Measurements from ENCODE around the gene TMEM59. TPM values are rescaled to one million over a fixed set of nuclear protein-coding genes. Genes with fewer than 3 reads are reported as not detected.

Gene TMEM59
- total RNA-seq, 1 experiment from 2014 or later, result 255 TPM

DNA sequence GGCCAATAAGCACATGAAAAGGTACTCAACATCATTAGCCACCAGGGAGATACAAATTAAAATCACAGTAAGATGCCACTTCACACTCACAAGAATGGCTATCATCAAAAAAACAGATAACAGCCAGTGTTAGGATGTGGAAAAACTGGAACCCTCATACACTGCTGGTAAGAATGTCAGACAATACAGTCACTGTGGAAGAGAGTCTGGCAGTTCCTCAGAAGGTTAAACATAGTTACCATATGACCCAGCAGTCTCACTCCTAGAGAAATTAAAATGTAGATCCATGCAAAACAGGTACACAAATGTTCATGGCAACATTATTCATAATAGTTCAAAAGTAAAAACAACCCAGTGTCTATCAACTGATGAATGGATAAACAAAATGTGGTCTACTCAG is 68.3 kb downstream of the TMEM59 start:
- no peak for DNase-seq (ENCODE audit: low spot score)

GRCh38 chr1:53982763-53983104 is 70.3 kb downstream of the TMEM59 start:
- peak; percentile 65 for DNase-seq (ENCODE audit: low spot score)

- peak; percentile 11 for DNase-seq (ENCODE audit: low spot score)
These were observed 70.8 kb downstream of the TMEM59 start for GRCh38 chr1:53982034-53982762.

DNA sequence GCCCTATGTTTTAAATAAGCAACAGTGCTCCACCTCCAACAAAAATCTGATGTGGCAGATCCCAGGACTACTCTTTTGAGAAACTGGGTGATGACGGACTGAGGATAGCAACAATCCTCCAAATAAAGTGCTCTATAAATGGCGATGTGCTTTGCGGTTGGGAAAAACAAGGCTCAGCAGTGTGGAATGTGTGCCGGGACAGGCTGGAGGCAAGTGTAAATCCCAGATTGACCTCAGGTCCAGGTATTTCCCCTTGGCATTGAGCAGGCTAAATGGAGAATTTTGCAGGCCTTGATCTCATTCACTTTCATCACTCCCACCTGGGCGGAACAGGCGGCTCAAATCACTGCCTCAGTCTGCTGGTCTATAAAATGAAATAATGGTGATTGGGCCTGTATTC is 71.8 kb downstream of the TMEM59 start:
- no peak for DNase-seq (ENCODE audit: low spot score)

GRCh38 chr1:53979712-53980450 is 73.1 kb downstream of the TMEM59 start:
- no peak for DNase-seq (ENCODE audit: low spot score)

Small RNA genes within 50 kb of the gene (small RNA-seq; reads per million reads assigned to genes)
- not detected for gene AL353898.1
- gene AL353898.2, result not detected

Other genes with a start within 250 kb of the TMEM59 start
- gene NDC1, start 214.9 kb downstream of the TMEM59 start, total RNA-seq (2014; rRNA removed; shearing (Covaris generic)), result 28.8 and 29.5 TPM in 2 replicates
- 8.5 and 11.2 TPM in 2 replicates for gene YIPF1, start 163.4 kb downstream of the TMEM59 start, total RNA-seq (2014; rRNA removed; shearing (Covaris generic))
- not detected in 2 replicates for gene DIO1, start 159.0 kb downstream of the TMEM59 start, total RNA-seq (2014; rRNA removed; shearing (Covaris generic))
- gene IFT25, start 107.5 kb downstream of the TMEM59 start, total RNA-seq (2014; rRNA removed; shearing (Covaris generic)), result 29.1 and 31.7 TPM in 2 replicates
- gene LRRC42, start 106.9 kb downstream of the TMEM59 start, total RNA-seq (2014; rRNA removed; shearing (Covaris generic)), result 32.6 and 40.0 TPM in 2 replicates
- not detected in 2 replicates for gene LDLRAD1, start 35.0 kb downstream of the TMEM59 start, total RNA-seq (2014; rRNA removed; shearing (Covaris generic))
- 1.2 and 2.0 TPM in 2 replicates for gene TCEANC2, start 404 bp upstream of the TMEM59 start, total RNA-seq (2014; rRNA removed; shearing (Covaris generic))
- not detected in 2 replicates for gene CDCP2, start 99.8 kb upstream of the TMEM59 start, total RNA-seq (2014; rRNA removed; shearing (Covaris generic))
- gene CYB5RL, start 146.8 kb upstream of the TMEM59 start, total RNA-seq (2014; rRNA removed; shearing (Covaris generic)), result 5.3 and 6.1 TPM in 2 replicates
- 166 and 170 TPM in 2 replicates for gene MRPL37, start 147.0 kb upstream of the TMEM59 start, total RNA-seq (2014; rRNA removed; shearing (Covaris generic))

Measured in HT-29 (cell line).